ENCODE data around the gene BBS2. TPM values are rescaled to one million over a fixed set of nuclear protein-coding genes. Genes with fewer than 3 reads are reported as not detected.

Gene BBS2
- total and polyA plus RNA-seq, 9 of the 15 experiments (the other 6 are each of a cell fraction or from before 2014, with no cell fraction given), result 4.2 to 22.7 (median 10.2) TPM

DNA sequence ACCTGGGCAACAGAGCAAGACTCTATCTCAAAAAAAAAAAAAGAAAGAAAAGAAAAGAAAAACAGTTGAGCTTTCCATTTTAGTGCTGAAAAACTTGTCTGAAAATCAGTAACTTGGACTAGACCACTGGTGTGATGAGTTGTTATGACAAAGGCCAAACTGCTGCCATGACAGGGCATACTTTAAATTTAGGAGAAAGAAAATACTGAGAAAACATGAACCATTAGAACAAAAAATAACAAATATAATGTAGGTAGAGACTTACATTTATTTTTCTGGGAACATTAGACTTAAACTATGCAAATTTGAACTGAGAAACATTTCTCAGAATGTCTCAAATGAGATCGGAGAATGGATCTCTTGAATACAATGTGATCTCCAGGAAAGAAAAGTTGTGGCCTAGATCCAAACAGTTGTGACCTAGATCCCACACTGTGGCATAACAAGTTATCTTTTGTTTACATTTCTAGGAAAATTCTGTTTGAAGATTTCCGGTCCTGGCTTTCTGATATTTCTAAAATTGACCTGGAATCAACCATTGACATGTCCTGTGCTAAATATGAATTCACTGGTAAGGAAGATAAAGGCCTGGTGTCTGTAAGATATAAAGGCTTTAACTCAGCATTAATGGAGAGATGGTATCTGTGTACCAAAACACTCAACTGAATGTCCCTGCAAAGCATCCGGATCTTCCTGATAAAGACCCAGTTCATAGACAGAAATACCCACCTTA, 57.6 kb downstream of the BBS2 start (continued):
- TF ChIP-seq, protein P1, sequence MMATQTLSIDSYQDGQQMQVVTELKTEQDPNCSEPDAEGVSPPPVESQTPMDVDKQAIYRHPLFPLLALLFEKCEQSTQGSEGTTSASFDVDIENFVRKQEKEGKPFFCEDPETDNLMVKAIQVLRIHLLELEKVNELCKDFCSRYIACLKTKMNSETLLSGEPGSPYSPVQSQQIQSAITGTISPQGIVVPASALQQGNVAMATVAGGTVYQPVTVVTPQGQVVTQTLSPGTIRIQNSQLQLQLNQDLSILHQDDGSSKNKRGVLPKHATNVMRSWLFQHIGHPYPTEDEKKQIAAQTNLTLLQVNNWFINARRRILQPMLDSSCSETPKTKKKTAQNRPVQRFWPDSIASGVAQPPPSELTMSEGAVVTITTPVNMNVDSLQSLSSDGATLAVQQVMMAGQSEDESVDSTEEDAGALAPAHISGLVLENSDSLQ (IDR thresholded peaks at IDR 0.05), result peak; percentile 36; the same call in 1 of the 2 replicates
- TF ChIP-seq PTTG1 (tag; IDR thresholded peaks at IDR 0.05; ENCODE audit: low read depth), result peak; percentile 72
- TF ChIP-seq SAFB2 (IDR thresholded peaks at IDR 0.05; ENCODE audit: borderline replicate concordance, low read depth, low read length, severe bottlenecking), result no peak
- TF ChIP-seq CREB1 (IDR thresholded peaks at IDR 0.05), result 0 out of 2 replicates have a peak, but pooled peaks have one; percentile 17
- TF ChIP-seq CREB1 (CRISPR knock-in tag; IDR thresholded peaks at IDR 0.05), result no peak
- peak; percentile 95 for TF ChIP-seq NCOR1 (IDR thresholded peaks at IDR 0.05)
- peak; percentile 83; the same call in 1 of the 2 replicates for TF ChIP-seq PTRF (tag; IDR thresholded peaks at IDR 0.05)
- TF ChIP-seq, protein P2, sequence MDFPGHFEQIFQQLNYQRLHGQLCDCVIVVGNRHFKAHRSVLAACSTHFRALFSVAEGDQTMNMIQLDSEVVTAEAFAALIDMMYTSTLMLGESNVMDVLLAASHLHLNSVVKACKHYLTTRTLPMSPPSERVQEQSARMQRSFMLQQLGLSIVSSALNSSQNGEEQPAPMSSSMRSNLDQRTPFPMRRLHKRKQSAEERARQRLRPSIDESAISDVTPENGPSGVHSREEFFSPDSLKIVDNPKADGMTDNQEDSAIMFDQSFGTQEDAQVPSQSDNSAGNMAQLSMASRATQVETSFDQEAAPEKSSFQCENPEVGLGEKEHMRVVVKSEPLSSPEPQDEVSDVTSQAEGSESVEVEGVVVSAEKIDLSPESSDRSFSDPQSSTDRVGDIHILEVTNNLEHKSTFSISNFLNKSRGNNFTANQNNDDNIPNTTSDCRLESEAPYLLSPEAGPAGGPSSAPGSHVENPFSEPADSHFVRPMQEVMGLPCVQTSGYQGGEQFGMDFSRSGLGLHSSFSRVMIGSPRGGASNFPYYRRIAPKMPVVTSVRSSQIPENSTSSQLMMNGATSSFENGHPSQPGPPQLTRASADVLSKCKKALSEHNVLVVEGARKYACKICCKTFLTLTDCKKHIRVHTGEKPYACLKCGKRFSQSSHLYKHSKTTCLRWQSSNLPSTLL (IDR thresholded peaks at IDR 0.05), result peak; percentile 96
- no peak for TF ChIP-seq ZNF551 (CRISPR knock-in tag; IDR thresholded peaks at IDR 0.05)
- peak; percentile 21; the same call in 1 of the 2 replicates for TF ChIP-seq NFE2L1 (tag; IDR thresholded peaks at IDR 0.05; ENCODE audit: borderline replicate concordance, low read depth)
- no peak for TF ChIP-seq ZNF586 (CRISPR knock-in tag; conservative IDR thresholded peaks at IDR 0.05)
- TF ChIP-seq, protein P3, sequence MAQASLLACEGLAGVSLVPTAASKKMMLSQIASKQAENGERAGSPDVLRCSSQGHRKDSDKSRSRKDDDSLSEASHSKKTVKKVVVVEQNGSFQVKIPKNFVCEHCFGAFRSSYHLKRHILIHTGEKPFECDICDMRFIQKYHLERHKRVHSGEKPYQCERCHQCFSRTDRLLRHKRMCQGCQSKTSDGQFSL (CRISPR knock-in tag; IDR thresholded peaks at IDR 0.05), result no peak
- TF ChIP-seq, protein P3 (tag; IDR thresholded peaks at IDR 0.05), result peak in 1 of 2 experiments; percentile 73; a peak in 2 of 4 replicates
- TF ChIP-seq ZNF41 (CRISPR knock-in tag; conservative IDR thresholded peaks at IDR 0.05), result 0 out of 2 replicates have a peak, but pooled peaks have one; percentile 22
- peak; percentile 89 for TF ChIP-seq SMARCA4 (IDR thresholded peaks at IDR 0.05)
- TF ChIP-seq NR1H2 (CRISPR knock-in tag; IDR thresholded peaks at IDR 0.05), result no peak
- no peak for TF ChIP-seq U2AF2 (optimal IDR thresholded peaks at IDR 0.05; ENCODE audit: low read depth, low read length)
- peak; percentile 90 for TF ChIP-seq TCF3 (CRISPR knock-in tag; IDR thresholded peaks at IDR 0.05)
- no peak for TF ChIP-seq CREBBP (IDR thresholded peaks at IDR 0.05; ENCODE audit: low read depth, low read length)
- no peak for TF ChIP-seq CHD1 (IDR thresholded peaks at IDR 0.05; ENCODE audit: low read length)
- TF ChIP-seq, protein P4, sequence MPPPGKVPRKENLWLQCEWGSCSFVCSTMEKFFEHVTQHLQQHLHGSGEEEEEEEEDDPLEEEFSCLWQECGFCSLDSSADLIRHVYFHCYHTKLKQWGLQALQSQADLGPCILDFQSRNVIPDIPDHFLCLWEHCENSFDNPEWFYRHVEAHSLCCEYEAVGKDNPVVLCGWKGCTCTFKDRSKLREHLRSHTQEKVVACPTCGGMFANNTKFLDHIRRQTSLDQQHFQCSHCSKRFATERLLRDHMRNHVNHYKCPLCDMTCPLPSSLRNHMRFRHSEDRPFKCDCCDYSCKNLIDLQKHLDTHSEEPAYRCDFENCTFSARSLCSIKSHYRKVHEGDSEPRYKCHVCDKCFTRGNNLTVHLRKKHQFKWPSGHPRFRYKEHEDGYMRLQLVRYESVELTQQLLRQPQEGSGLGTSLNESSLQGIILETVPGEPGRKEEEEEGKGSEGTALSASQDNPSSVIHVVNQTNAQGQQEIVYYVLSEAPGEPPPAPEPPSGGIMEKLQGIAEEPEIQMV (tag; conservative IDR thresholded peaks at IDR 0.05; ENCODE audit: low read depth), result peak; percentile 73; the same call in 1 of the 2 replicates
- TF ChIP-seq GATAD2B (IDR thresholded peaks at IDR 0.05; ENCODE audit: borderline replicate concordance), result peak; percentile 64; the same call in 1 of the 2 replicates
- TF ChIP-seq BRCA1 (IDR thresholded peaks at IDR 0.05), result no peak
- TF ChIP-seq BRCA1 (CRISPR knock-in tag; IDR thresholded peaks at IDR 0.05), result no peak
- peak; percentile 67 for TF ChIP-seq FOSL1 (tag; conservative IDR thresholded peaks at IDR 0.05)

All from K562 (cell line).